ENCODE measurements around the gene MISP3.

Gene MISP3

DNA sequence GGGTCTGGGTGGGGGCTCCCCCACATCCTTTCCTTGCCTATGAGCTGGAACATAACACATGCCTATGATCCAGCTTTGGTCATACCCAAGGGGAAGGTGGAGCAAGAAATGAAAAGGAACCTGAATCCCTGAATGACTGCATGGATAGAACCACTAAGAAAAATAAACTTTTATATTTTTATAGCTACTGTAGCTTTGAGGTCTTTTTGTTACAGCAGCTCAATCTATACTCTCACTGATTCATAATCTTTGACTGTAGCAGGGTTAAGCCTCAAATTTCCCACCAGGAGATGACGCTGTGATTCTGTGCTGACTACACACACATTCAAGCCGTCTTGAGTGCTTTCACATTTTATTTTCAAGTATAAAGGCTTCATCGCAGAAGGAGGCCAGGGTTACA is 19.6 kb upstream of the MISP3 start:
- Histone ChIP-seq H3K4me3 (ENCODE audit: insufficient read depth, low read length, poor library complexity, severe bottlenecking) (no peak overlapping the region), H3K4me2 (ENCODE audit: low read depth, low read length, poor library complexity, severe bottlenecking) (no peak overlapping the region), H3K9ac (ENCODE audit: low read length) (no peak overlapping the region), H2AFZ (ENCODE audit: low read depth, low read length, severe bottlenecking) (no peak overlapping the region), H3K27me3 (ENCODE audit: low read length) (no peaks in the 10 kb centered on the region), H3K79me2 (ENCODE audit: insufficient read depth, low read length) (no peaks in the 10 kb centered on the region), H3K27ac (ENCODE audit: low read depth, low read length) (no peak overlapping the region), H3K36me3 (ENCODE audit: low read length) (peaks cover 3% of the 10 kb centered on the region), H3F3A (ENCODE audit: insufficient read depth) (no peaks in the 10 kb centered on the region), H3K9me3 (ENCODE audit: insufficient read depth, low read length) (no peaks in the 10 kb centered on the region), H4K20me1 (ENCODE audit: low read depth, low read length) (no peaks in the 10 kb centered on the region), H3K9me2 (replicated peaks; ENCODE audit: insufficient read depth, low read length) (no peaks in the 10 kb centered on the region)
- TF ChIP-seq EZH2phosphoT487 (conservative IDR thresholded peaks at IDR 0.05; ENCODE audit: low read length) (no peak), CTCF (IDR thresholded peaks at IDR 0.05; ENCODE audit: insufficient read depth, low read length, poor library complexity, severe bottlenecking) (no peak)

- no peaks in the 10 kb centered on the region for H3K79me2 ChIP-seq (ENCODE audit: insufficient read depth, low read length)
- TF ChIP-seq CTCF (IDR thresholded peaks at IDR 0.05; ENCODE audit: insufficient read depth, low read length, poor library complexity, severe bottlenecking) (no peak), EZH2phosphoT487 (conservative IDR thresholded peaks at IDR 0.05; ENCODE audit: low read length) (no peak)
- no peak overlapping the region for H3K4me3 ChIP-seq (ENCODE audit: insufficient read depth, low read length, poor library complexity, severe bottlenecking)
- no peak overlapping the region for H3K9ac ChIP-seq (ENCODE audit: low read length)
- H3K36me3 ChIP-seq (ENCODE audit: low read length): peaks cover under 1% of the 10 kb centered on the region; the same call in 1 of the 2 replicates
- H3K27ac ChIP-seq (ENCODE audit: low read depth, low read length): no peak overlapping the region
- H3K9me3 ChIP-seq (ENCODE audit: insufficient read depth, low read length): no peaks in the 10 kb centered on the region
- no peaks in the 10 kb centered on the region for H3K9me2 ChIP-seq (replicated peaks; ENCODE audit: insufficient read depth, low read length)
- H2AFZ ChIP-seq (ENCODE audit: low read depth, low read length, severe bottlenecking): no peak overlapping the region
- H3K4me2 ChIP-seq (ENCODE audit: low read depth, low read length, poor library complexity, severe bottlenecking): no peak overlapping the region
- H3F3A ChIP-seq (ENCODE audit: insufficient read depth): no peaks in the 10 kb centered on the region
- H3K27me3 ChIP-seq (ENCODE audit: low read length): no peaks in the 10 kb centered on the region
- H4K20me1 ChIP-seq (ENCODE audit: low read depth, low read length): no peaks in the 10 kb centered on the region
These were observed 19.1 kb upstream of the MISP3 start for GRCh38 chr19:14053500-14053899.

DNA sequence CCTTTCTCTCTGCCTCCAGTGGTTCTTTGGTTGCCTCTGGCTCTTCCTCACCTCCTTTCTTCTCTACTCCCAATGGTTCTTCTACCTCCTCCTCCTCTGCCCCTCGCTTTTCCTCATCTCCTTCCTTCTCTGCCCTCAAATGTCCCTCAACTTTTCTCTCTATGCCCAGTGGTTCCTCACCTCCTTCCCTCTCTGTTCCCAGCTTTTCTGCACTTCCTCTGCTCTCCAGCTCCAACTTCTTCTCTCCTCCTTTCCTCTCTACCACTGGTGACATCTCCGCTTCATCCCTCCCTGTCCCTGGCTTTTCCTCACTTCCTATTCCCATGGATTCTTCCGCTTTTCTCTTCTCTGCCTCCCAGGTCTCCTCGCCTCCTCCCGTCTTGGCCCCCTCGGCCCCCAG is 18.5 kb upstream of the MISP3 start:
- TF ChIP-seq CTCF (IDR thresholded peaks at IDR 0.05; ENCODE audit: insufficient read depth, low read length, poor library complexity, severe bottlenecking) (no peak), EZH2phosphoT487 (conservative IDR thresholded peaks at IDR 0.05; ENCODE audit: low read length) (no peak)
- Histone ChIP-seq H3K9ac (ENCODE audit: low read length) (no peak overlapping the region), H4K20me1 (ENCODE audit: low read depth, low read length) (no peaks in the 10 kb centered on the region), H3K36me3 (ENCODE audit: low read length) (no peaks in the 10 kb centered on the region), H3K4me3 (ENCODE audit: insufficient read depth, low read length, poor library complexity, severe bottlenecking) (no peak overlapping the region), H3K9me2 (replicated peaks; ENCODE audit: insufficient read depth, low read length) (no peaks in the 10 kb centered on the region), H3K27me3 (ENCODE audit: low read length) (no peaks in the 10 kb centered on the region), H3K9me3 (ENCODE audit: insufficient read depth, low read length) (no peaks in the 10 kb centered on the region), H3F3A (ENCODE audit: insufficient read depth) (no peaks in the 10 kb centered on the region), H2AFZ (ENCODE audit: low read depth, low read length, severe bottlenecking) (no peak overlapping the region), H3K79me2 (ENCODE audit: insufficient read depth, low read length) (no peaks in the 10 kb centered on the region), H3K4me2 (ENCODE audit: low read depth, low read length, poor library complexity, severe bottlenecking) (no peak overlapping the region), H3K27ac (ENCODE audit: low read depth, low read length) (no peak overlapping the region)
